ENCODE data around the gene MAPKAP1. TPM values are rescaled to one million over a fixed set of nuclear protein-coding genes. Genes with fewer than 3 reads are reported as not detected.

MAPKAP1 gene
- polyA plus RNA-seq, 1 donor (not counting 4 experiments of a cell fraction or from before 2014, with no cell fraction given): 129 TPM

GRCh38 chr9:125529589-125530515, 177.2 kb downstream of the MAPKAP1 start:
- dilution Hi-C loops (cut with MboI; ENCODE audit: extremely low pct_ligation_motif_present, low sequenced_read_pairs): no loop called here
- FAIRE-seq (no peak), DNase-seq (ENCODE audit: low read depth, low spot score) (no peak)
- Histone ChIP-seq H3K4me3 (ENCODE audit: control insufficient read depth in 2 of 3, extremely low read depth in 1 of 3, insufficient read depth in 2 of 3, low read depth in 1 of 3, low read length in 3 of 3) (no peak overlapping the region), H3K9ac (ENCODE audit: control insufficient read depth, extremely low read depth, insufficient read depth, low read length) (no peak overlapping the region), H3K27me3 (ENCODE audit: control insufficient read depth, extremely low read depth, insufficient read depth, low read length) (no peaks in the 10 kb centered on the region), H2AFZ (ENCODE audit: control insufficient read depth, low read length) (no peak overlapping the region), H3K27ac (ENCODE audit: control insufficient read depth, insufficient read depth, low read length) (no peak overlapping the region), H3K9me3 (ENCODE audit: control insufficient read depth, low read depth, low read length) (no peaks in the 10 kb centered on the region), H3K79me2 (ENCODE audit: control insufficient read depth, insufficient read depth, low read length) (peaks cover 2% of the 10 kb centered on the region), H3K36me3 (ENCODE audit: control insufficient read depth in 2 of 2, extremely low read depth in 1 of 2, insufficient read depth in 2 of 2, low read length in 2 of 2) (no peaks in the 10 kb centered on the region), H3K4me2 (ENCODE audit: control insufficient read depth, extremely low read depth, insufficient read depth, low read depth, low read length) (no peak overlapping the region), H3K4me1 (ENCODE audit: control insufficient read depth, extremely low read depth, insufficient read depth, low read length) (no peaks in the 10 kb centered on the region), H3K9me1 (ENCODE audit: control insufficient read depth, extremely low read depth, insufficient read depth, low read length) (no peaks in the 10 kb centered on the region), H4K20me1 (ENCODE audit: control insufficient read depth, extremely low read depth, insufficient read depth, low read length) (no peaks in the 10 kb centered on the region)
- TF ChIP-seq CTCF (optimal IDR thresholded peaks at IDR 0.05 in 1 of 3, IDR thresholded peaks at IDR 0.05 in 1 of 3, conservative IDR thresholded peaks at IDR 0.05 in 1 of 3; ENCODE audit: extremely low read depth in 1 of 3, insufficient read depth in 2 of 3, low read length in 3 of 3) (no peak), EZH2 (IDR thresholded peaks at IDR 0.05; ENCODE audit: low read length) (no peak)

- DNase-seq (ENCODE audit: low read depth, low spot score) (no peak), FAIRE-seq (no peak)
- Histone ChIP-seq H4K20me1 (ENCODE audit: control insufficient read depth, extremely low read depth, insufficient read depth, low read length) (no peaks in the 10 kb centered on the region), H3K4me2 (ENCODE audit: control insufficient read depth, extremely low read depth, insufficient read depth, low read depth, low read length) (no peak overlapping the region), H3K27me3 (ENCODE audit: control insufficient read depth, extremely low read depth, insufficient read depth, low read length) (no peaks in the 10 kb centered on the region), H3K27ac (ENCODE audit: control insufficient read depth, insufficient read depth, low read length) (no peak overlapping the region), H3K4me3 (ENCODE audit: control insufficient read depth in 2 of 3, extremely low read depth in 1 of 3, insufficient read depth in 2 of 3, low read depth in 1 of 3, low read length in 3 of 3) (no peak overlapping the region), H3K4me1 (ENCODE audit: control insufficient read depth, extremely low read depth, insufficient read depth, low read length) (no peaks in the 10 kb centered on the region), H3K9me1 (ENCODE audit: control insufficient read depth, extremely low read depth, insufficient read depth, low read length) (no peaks in the 10 kb centered on the region), H3K9me3 (ENCODE audit: control insufficient read depth, low read depth, low read length) (no peaks in the 10 kb centered on the region), H3K36me3 (ENCODE audit: control insufficient read depth in 2 of 2, extremely low read depth in 1 of 2, insufficient read depth in 2 of 2, low read length in 2 of 2) (no peaks in the 10 kb centered on the region), H3K9ac (ENCODE audit: control insufficient read depth, extremely low read depth, insufficient read depth, low read length) (no peak overlapping the region), H2AFZ (ENCODE audit: control insufficient read depth, low read length) (no peak overlapping the region), H3K79me2 (ENCODE audit: control insufficient read depth, insufficient read depth, low read length) (no peaks in the 10 kb centered on the region)
- TF ChIP-seq EZH2 (IDR thresholded peaks at IDR 0.05; ENCODE audit: low read length) (no peak), CTCF (optimal IDR thresholded peaks at IDR 0.05 in 1 of 3, IDR thresholded peaks at IDR 0.05 in 1 of 3, conservative IDR thresholded peaks at IDR 0.05 in 1 of 3; ENCODE audit: extremely low read depth in 1 of 3, insufficient read depth in 2 of 3, low read length in 3 of 3) (no peak)
- dilution Hi-C loops (cut with MboI; ENCODE audit: extremely low pct_ligation_motif_present, low sequenced_read_pairs): no loop called here
These were observed 177.9 kb downstream of the MAPKAP1 start for GRCh38 chr9:125529107-125529506.

Data from keratinocyte (primary cell).